Measurements from ENCODE around the gene CFAP74.

The CFAP74 gene, protein sequence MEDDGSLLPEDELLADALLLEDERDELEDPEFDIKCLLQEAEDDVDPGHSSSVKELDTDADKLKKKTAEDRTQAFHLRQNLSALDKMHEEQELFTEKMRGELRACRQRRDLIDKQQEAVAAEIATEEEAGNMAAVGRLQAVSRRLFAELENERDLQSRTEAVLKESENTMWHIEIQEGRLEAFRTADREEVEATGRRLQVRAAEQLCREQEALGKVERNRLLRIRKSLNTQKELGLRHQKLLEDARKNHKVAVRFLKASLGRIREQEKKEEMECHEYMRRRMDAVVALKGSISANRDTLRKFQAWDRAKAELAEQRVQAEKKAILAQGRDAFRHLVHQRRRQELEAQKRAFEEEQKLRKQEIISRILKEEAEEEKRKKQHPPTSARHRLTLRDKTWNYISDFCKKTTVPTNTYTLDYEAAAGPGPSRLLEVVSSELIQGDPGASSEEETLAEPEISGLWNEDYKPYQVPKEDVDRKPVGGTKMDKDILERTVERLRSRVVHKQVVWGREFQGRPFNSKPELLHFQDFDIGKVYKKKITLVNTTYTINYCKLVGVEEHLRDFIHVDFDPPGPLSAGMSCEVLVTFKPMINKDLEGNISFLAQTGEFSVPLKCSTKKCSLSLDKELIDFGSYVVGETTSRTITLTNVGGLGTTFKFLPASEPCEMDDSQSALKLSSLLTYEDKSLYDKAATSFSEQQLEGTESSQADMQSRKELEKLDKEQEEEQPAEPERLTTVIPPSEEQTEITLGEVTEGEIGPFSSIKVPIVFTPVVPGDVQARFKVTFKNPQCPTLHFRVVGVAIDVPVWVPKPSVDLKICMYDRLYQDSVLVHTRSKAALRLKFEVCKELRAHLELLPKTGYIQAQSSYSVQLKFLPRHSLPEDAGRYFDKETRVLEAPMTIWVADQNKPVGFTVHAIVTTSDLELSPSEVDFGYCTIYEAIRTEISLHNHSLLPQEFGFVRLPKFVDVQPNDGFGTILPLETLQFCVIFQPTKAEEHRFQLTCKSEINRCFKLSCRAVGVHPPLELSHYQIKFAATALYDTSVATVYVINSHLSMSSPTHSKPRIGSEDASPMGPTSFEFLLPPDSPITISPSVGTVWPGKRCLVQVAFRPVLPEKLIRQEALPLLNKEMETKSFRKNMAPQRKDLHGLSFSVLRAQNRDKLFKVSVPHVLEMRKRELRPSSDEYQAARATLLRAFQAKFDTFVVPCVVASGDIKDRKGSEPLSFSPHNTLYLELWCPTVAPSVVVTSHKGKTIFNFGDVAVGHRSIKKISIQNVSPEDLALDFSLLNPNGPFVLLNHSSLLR (N-terminal part only)

DNA sequence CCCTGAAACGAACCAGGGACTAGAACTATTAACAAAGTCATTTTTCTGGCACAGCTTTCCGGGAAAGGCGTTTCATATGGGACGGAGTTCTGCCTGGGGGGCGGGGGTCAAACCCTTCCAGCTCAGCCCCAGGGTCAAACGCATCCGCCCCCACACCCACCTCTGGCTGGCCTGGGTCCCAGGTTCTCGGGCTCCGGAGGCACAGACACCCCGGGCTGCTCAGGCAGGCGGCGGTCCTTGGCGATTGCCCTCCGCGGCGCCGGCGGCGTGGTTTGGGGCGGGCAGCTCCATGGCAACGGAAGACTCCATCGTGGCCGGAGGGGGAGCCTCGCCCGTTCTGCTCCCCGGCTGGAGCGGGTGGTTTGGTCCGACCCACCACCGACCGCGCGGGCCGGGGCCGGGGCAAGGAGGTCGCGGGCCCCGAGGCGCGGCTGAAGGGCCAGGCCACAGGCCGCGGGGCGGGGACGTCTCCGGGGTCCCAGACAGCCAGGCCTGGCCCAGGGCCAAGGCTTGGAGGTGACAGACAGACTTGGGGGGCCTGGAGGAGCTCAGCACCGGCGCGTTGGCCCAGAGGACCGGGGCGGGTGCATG is at the start of gene CFAP74:
Gene CFAP74 (minus strand): TSS at position 246 of the 591 bp plus-strand sequence. CDS start 12,830 bp downstream, outside the sequence.
- DNase-seq = peak; percentile 27

DNA sequence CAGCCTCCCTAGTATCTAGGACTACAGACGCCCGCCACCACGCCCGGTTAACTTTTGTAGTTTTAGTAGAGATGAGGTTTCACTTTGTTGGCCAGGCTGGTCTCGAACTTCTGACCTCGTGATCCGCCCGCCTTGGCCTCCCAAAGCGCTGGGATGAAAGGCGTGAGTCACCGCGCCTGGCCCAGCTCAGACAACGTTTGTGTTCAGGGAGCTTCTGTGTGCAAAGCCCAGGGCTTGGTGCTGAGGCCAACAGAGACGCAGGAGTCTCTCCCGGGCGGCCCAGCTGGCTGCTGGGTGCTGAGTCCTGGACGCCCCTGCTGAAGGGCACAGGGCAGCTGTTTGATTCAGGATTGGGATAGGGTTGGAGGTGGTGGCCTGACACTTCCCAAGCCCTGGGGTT is 49.6 kb upstream of the CFAP74 start:
- no peak for DNase-seq

DNA sequence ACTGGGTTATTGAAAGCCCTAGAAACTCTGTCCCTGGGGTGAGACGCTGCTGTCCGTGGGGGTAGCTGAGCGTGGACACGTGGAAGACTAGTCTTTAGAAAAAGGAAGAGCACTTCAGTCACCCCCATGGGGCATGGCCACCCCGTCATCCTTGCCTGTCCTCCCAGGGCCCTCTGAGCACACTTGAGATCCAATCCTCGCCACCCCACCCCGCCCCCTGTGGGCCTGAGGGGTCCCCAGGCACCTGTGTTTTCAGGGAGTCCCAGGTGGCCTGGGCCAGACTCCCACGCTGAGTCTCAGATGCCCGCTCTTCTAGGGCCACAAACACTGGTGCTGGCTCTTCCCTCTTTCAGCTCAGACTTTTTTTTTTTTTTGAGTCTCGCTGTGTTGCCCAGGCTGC is 49.2 kb upstream of the CFAP74 start:
- DNase-seq = no peak

DNA sequence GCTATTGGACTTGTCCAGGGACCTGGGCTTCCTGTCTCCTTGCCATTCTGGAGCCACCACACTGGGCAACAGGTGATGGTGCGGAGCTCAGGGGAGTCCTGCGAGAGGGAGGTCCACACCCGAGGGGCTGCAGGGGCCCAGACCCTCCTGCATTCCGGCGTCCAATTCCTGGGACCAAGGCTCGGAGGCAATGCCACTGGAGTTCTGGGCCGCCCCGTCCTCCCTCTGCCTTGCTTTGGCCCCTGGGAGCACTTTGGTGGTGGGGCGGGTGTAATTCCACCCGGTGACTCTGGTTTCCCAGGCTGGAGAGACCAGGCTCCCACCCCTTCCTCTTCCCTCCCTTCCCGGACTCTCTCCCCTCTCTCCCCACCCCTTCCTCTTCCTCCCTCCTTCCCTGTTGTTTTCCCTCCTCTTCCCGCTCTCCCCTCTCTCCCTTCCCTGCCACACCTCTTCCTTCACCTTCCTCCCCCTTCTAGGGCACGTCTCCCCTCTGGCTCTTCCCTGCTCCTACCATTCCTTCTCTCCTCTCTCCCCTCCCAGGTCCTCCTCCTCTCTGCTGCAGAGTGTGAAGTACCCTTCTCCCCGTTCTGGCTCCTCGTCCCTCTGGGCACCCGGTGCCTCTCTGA is 48.6 kb upstream of the CFAP74 start:
- no peak for DNase-seq

DNA sequence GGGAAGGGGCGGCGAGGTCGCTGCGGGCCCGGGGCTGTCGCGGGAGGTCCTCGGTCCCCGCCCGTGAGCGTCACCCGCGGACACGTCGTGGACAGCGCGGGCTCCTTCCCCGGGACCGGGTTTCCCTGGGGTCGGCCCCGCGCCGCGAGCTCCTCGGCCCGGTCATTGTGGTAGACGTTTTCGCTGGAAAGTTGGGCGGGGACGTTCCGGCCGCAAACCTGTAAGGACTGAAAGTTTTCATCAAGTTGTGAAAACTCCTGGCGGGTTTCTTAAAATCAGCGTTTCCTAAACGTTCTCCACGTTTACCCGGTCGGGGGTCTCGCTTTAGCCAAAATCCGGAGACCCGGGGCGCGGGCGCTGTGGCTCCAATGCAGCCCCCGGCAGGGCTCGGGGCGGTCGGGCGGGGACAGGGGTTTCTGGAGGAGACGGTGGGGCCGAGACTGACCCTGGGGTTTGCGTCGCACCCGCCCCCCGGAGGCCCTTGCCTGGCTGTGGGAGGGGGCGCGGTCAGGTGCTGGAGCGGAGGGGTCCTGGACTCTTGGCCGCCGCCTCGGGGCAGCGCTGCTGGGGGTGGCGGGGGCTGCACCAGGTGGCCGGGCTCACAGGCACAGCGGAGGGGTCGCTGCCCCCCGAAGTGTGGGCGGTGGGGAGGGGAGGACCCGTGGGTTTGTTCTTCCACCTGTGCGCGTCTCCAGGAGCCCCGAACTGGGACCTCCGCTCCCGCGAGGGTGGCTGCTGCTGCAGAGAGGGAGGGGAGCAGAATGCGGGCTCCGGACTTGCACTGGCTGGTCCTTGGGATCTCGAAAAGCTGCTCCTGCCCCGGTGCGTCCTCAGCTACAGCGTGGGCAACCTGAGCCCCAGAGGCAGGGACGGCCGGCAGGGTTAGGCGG is 47.5 kb upstream of the CFAP74 start:
- no peak for DNase-seq

DNA sequence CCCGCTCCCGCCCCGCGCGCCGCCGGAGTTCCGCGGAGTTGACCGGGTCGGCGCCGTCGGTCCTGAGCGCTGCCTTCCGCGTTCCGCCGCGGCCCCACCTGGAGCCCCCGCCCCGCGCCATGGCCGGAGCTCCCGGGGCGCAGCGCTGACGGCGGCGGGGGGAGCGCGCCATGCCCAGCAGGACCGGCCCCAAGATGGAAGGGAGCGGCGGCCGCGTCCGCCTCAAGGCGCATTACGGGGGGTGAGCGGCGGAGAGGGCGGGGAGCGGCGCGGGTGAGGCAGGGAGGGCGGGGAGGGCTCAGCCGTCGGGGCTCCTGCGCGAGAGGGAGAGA is 46.8 kb upstream of the CFAP74 start:
- DNase-seq = no peak

DNA sequence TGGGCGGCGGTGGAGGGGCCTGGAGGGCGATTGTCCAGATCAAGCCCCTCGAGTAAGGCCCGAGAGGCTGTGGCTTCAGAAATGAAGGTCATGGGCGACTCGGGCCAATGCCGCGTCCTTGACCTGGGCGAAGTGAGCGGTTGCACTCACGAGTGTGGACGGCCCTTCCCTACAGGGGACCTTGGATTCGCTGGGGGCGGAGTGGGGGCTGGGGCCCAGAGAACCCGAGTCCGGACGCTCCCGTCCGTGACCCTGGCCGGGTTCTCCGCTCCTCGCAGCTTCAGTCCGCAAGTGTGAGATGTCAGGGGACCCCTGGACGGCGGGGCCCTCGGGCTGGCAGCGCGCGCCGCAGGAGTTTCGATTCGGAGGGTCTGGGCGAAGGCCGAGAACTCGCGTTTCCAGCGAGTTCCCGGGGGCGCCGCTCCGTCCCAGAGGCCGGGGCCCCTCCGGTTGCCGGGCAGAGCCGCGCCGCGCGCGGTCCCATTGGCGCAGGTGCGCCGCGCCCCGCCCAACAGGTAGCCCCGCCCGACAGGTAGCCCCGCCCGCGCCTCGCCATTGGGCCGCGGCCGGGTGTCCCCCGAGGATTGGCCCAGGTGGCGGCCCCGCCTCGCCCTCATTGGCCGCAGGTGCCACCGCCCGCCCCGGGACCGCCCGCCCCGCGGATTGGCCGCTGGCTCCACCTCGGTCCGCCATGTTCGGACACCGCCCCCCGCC is 46.3 kb upstream of the CFAP74 start, which contains the start of gene PRKCZ:
Gene PRKCZ (plus strand): TSS at position 694 of the 714 bp plus-strand sequence. CDS start 220 bp downstream, outside the sequence.
- no peak for DNase-seq

DNA sequence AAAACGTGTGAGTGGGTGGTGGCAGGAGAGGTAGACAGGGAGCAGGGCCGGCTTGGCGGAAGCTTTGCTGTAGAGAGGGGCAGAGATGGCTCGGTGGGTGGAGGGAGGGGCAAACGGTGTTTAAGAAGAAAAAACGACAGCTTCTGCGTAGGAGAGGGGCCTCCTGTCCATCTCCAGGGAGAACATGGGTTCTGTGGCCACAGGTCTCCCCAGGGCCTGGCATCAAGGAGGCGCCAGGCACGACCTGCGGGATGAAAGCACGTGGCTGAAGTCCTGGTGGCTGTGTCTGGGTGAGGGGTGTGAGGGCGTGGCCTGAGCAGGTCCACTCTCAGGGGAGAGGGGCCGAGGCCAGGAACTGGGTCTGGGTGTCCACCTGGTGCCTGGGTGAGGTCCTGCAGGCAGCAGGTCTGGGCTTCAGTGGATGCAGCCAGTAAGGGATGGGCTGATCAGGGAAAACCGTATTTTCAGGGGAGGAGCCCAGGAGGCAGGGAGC is 45.7 kb upstream of the CFAP74 start:
- no peak for DNase-seq

DNA sequence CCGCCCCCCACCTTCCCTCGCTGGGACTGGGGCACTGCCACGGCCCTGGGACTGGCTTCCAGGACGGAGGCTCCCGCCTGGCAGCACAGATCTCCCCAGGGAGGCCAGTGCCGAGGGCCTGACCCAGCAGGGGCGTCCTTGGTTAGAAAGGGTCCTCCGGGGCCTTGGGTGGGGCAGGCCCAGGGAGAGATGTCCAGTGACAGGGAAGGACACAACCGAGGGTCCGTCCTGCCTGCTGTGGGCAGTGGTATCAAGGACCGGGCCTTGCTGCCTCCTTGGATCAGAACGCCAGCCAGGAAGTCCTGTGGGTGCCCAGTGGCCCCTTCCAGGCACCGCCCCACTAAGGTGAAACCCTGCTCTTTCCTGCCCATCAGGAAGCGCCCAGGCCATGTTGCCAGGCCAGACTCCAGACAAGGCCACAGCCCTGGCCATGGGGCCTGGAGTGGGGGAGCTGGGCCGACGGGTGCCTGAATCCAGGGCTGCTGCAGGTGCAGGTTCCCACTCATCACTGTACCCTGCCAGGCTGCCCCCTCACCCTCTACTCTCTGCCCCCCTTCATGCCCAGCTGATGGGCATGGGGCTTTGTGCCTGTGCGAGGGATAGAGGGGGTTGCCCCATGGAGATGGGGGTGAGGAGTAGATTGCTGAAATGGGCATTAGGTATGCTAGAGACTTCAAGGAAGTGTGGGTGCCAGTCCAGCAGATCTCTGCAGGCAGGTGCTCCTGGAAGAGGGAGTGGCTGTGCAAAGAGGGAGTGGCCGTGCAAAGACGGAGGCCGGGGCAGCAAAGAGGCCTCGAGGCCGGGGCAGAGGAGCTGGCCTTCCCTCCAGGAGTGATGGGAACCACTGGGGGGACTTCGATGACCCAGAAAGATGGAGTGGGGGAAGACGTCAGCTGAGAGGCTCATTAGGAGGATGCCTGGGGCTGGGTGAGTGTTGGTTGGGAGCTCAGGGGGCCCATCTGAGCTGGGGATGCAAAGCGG is 44.5 kb upstream of the CFAP74 start:
- DNase-seq = no peak

DNA sequence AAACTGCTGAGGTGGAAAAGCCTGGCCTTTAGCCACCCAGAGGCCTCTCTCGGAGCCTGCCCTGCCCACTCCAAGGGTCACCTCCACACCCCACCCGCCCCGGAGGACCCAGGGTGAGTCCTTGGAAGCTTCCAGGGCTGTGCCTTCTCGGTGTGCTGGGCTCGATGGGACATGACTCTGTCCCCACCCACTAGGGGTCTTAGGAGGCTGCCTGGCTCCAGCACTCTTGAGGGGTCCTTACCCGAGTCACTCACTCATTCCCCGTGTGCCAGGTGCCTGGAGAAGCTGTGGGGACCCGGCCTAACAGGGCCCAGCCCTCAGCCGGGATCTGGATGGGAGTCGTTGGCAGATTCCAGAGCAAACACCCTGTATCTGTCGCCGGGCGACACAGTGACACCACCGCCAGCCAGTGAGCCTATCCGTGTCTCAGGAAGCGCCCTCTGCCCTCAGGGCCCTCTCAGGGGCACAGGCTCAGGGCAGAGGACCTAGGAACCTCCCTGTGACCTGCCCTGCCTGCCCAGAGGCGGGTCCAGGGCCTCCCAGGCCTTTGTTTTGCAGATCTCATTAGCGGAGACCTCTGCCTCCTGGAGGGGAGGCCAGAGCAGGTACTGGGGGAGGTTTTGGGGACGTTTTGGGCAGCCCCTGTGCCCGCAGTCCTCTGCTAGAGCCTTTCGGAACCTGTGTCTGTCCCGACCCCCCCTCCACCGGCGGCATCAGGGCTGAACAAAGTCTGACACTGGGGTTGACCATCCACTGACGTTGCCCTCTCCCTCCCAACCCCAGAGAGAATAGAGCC is 43.6 kb upstream of the CFAP74 start:
- DNase-seq = no peak

DNA sequence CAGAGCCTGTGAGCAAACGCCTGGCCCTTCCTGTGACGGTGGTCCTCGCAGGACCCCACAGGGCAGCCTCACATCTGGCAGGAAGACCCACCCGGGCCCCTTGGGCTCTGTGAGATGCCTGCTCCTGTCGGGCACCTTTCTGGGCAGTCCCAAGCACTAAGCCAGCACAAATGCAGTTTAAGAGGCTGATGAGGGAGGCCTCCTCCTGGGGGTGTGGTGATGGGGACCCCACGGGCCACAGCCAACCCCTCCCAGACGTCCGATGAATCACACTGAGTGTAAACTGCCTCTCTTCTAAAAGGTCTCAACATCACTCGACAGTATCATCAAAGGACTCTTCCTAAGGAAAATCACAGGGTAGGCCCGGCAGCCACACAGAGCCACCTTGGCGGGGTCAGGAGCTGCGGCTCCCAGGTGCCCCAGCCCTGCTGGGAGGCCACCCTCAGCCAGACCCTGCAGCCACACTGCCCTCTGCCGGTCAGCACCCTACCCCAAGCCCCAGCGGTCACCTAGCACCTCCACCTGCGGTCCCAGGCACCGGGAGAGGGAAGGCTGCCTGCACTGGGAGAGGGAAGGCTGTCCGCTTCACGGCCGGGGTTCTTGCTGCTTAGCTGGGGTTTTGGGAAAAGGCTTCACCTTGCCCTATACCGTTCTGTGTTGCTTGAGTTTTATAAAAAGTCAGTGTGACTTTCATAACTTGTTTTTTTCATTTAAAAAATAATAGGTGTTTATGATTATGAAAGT is 42.8 kb upstream of the CFAP74 start:
- DNase-seq = no peak

DNA sequence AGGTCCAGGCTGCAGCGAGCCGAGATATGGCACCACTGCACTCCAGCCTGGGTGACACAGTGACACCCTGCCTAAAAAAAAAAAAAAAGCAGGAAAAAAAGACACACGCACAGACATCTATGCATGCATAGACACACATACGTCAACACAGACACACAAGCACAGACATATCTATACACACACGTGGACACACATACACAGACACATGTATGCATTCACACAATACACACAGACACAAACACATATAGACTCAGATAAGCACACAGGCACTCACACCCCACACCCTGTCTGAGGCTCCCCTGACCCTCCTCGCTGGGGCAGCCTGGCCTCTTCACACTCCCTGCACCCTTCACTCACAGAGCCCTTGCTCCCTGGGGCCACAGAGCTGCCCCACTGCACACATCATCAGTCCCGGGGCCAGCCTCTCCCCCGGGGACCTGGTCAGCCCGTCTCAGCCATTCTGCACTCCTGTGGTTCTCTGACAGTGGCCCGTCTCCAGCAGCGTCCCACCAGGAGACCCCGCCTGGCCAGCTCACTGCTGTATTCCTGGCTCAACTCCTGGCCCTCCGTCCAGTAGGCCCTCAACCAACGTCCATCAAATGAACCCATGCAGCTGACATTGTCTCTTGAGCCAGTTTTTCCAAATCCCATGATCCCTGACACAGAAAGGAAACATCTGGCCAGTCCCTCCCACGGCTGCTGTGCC is 42.0 kb upstream of the CFAP74 start:
- no peak for DNase-seq

DNA sequence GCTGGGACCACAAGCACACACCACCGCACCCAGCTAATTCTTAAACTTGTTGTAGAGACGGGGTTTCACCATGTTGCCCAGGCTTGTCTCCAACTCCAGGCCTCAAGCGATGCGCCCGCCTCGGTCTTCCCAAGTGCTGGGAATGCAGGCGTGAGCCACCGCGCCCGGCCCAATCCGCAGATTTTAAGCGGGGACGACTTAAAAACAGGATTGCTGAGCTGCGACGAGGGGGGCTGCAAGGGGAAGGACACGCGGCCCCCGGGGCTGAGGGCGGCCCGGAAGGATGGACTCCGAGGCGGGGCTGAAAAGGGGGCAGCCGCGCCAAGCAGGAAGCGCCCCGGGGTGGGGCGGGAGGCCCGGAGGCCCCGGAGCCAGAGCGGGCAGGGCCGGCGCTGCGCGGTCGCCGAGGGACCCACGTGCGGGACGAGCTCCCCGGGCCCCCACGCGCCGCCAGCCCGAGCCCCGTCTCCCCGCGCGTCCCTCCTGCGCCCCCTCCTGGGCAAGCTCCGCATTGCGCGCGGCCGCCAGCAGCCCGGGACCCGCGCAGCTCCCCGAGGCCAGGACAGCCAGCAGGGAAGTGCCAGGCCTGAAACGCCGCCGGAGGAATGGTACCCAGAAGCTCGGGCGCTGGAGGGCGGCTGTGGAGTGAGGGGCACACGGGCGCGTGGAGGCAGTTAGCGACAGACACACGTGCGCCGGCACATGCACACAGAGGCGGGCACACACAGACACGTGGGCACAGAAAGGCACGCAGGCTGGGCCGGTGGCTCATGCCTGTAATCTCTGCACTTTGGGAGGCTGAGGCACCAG is 41.1 kb upstream of the CFAP74 start:
- DNase-seq = peak; percentile 39

DNA sequence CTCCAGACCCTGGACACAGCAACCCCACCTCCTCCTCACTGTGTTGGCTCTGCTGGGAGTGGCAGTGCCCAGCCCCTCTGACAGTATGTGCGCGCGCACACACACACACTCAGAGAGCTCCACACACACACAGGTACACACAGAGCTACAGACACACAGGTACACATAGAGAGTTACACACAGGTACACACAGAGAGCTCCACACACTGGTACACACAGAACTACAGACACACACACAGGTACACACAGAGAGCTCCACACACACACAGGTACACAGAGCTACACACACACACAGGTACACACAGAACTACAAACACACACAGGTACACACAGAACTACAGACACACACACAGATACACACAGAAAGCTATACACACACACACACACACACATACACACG is 40.3 kb upstream of the CFAP74 start:
- DNase-seq = no peak

Data from fibroblast of skin of right quadriceps (primary cell).